ENCODE measurements around the gene MLN. TPM values are rescaled to one million over a fixed set of nuclear protein-coding genes. Genes with fewer than 3 reads are reported as not detected.

The MLN gene
- total and polyA plus RNA-seq, 7 donors: not detected

DNA sequence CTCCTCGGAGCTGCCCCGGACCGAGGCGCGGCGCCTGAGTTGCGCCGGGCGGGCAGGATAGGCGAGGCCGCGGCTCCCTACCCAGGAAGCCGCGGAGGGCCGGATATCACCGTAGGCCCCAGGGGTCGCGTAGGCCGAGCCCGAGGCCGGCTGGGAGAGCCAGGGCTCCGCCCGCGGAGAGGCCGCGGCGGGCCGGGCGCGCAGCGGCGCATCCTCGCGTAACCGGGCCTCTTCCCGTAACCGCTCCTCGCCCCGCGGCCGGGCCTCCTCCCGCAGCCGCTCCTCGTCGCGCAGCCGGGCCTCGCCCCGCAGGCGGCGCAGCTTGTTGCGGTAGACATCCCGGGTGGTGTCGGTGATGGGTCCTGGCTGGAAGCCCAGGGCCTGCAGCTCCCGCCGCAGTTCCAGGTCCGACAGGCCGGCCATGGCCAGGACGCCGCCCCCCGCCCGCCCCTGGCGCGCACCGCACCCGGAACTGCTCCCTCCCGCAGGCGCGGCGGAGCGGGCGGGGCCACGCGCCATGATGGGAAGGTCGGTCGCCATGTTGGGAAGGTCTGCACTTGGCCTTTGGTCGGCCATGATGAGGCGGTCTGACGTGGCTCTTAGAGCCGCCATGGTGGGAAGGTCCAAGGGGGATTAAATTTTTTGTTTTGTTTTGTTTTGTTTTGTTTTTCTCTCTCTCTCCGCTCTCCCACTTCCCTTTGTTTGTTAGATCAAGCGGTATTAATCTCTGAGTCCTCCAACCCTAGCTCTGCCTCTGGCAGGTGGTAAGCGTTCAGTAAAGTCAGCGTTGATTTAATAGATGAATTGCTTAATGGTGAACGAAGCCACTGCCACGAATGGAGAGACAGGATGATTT, 14.9 kb downstream of the MLN start, which contains the start of gene LEMD2:
Gene LEMD2 (minus strand): TSS at position 437 of the 856 bp plus-strand sequence. CDS start 14 bp downstream, at position 423.
- intact Hi-C loops (cut with DNase I): no loop called here
- H3K4me1 ChIP-seq: peaks cover 37% of the 10 kb centered on the region

DNA sequence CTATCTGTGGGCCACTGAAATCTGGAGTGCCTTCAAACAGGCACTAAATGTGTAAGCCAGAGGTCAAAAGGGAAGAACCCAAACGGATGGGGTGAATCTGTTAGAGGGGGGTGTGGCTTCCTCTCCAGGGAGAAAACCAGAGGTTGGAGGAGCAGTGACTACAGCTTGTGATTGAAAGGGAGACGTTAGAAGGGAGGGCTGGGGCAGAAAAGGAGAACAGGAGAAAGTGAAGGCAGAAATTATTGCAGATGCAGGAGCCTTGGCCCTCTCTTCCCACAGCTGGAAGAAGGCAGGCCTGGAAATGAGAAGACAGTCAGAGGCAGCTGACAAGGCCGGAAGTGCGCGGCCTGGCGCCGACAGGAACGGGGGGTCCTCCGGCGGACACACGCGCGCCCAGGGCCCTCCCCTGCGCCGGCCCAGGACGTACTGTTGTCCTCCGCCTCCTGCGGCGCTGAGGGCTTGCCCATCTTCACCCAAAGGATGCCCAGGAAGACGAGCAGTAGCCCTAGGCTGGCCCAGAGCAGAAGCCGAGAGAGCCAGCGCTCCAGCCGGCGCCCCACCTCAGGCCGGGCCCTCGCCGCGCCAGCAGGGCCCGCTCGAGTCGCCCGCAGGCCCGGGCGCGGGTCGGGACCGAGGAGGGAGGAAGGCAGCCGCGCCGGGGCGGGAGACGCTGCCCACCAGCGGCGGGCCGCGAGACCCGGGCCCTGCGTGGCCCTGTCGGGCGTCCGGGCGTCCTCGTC, 15.7 kb downstream of the MLN start:
- ATAC-seq (peak; percentile 77 to 83 (median 81)), DNase-seq (peak; percentile 86 to 92)
- TF ChIP-seq, protein P1, sequence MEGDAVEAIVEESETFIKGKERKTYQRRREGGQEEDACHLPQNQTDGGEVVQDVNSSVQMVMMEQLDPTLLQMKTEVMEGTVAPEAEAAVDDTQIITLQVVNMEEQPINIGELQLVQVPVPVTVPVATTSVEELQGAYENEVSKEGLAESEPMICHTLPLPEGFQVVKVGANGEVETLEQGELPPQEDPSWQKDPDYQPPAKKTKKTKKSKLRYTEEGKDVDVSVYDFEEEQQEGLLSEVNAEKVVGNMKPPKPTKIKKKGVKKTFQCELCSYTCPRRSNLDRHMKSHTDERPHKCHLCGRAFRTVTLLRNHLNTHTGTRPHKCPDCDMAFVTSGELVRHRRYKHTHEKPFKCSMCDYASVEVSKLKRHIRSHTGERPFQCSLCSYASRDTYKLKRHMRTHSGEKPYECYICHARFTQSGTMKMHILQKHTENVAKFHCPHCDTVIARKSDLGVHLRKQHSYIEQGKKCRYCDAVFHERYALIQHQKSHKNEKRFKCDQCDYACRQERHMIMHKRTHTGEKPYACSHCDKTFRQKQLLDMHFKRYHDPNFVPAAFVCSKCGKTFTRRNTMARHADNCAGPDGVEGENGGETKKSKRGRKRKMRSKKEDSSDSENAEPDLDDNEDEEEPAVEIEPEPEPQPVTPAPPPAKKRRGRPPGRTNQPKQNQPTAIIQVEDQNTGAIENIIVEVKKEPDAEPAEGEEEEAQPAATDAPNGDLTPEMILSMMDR (IDR thresholded peaks at IDR 0.05): no peak
- H3K36me3 ChIP-seq (ENCODE audit: insufficient read depth in 1 of 2, low read depth in 1 of 2): peaks cover under 1 to 24% of the 10 kb centered on the region in 2 donors
- WGBS, 3 donors: 0% methylated on average over 36 to 53 of the region's 53 CpGs
- peak overlapping the region; percentile 99 for H3K27ac ChIP-seq
- peak overlapping the region; percentile 92 for H3K4me3 ChIP-seq
- H3K27me3 ChIP-seq (ENCODE audit: insufficient read depth in 3 of 3, low read length in 2 of 3): peaks cover 0 to 5% (median 0%) of the 10 kb centered on the region in 3 donors
- intact Hi-C loops (cut with DNase I): no loop called here
- no peaks in the 10 kb centered on the region for H3K9me3 ChIP-seq
- H3K4me1 ChIP-seq: peaks cover 37% of the 10 kb centered on the region

More for the DNA sequence above, 14.9 kb downstream of the MLN start, which contains the start of gene LEMD2:
- Histone ChIP-seq H3K27me3 (ENCODE audit: insufficient read depth in 3 of 3, low read length in 2 of 3) (peaks cover 0 to 13% (median 3%) of the 10 kb centered on the region in 3 donors), H3K4me3 (peak within 1 kb of the TSS; percentile 92), H3K9me3 (no peaks in the 10 kb centered on the region), H3K27ac (peak within 1 kb of the TSS; percentile 99), H3K36me3 (ENCODE audit: insufficient read depth in 1 of 2, low read depth in 1 of 2) (peaks cover 0 to 16% of the 10 kb centered on the region in 2 donors)
- ATAC-seq: peak; percentile 95 to 97 (median 96)
- WGBS, 3 donors: 4 to 10% (median 5%) methylated on average over 29 to 86 of the region's 86 CpGs
- TF ChIP-seq, protein P1 (IDR thresholded peaks at IDR 0.05): no peak
- peak; percentile 95 to 97 for DNase-seq

DNA sequence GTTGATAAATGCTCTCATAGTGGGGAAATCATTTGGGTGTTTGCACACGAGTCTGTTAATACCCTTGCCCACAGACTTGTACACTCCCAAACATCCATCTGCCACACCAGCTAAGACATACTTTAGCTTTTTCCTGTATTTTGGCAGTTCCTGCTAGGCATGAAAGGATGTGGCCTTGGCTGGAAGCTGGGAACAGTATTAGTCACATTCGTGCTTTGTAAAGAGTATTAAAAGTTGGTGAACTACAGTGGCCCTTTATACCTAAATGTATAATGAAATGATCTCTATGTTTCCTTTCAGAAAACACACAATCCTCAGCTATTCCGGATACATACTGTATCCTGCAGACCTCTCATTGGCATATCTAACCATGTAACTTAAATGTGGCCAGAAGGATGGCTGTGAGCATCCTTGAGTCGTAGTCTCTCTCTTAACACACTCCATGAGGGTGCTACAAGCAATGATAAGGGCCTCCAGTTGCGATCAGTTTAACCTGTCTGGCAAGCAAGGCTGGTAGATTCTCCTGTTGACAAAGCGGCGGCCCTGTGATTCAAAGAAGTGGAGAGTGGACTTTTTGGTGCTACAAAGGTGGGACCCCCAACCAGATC, 16.4 kb downstream of the MLN start:
- peak overlapping the region; percentile 99 for H3K27ac ChIP-seq
- 35 to 43% (median 38%) methylated on average over 7 of the region's 7 CpGs for WGBS, 3 donors
- no peak for ATAC-seq
- peaks cover 4 to 31% of the 10 kb centered on the region in 2 donors for H3K36me3 ChIP-seq (ENCODE audit: insufficient read depth in 1 of 2, low read depth in 1 of 2)
- DNase-seq: no peak
- TF ChIP-seq, protein P1 (IDR thresholded peaks at IDR 0.05): no peak
- no peaks in the 10 kb centered on the region for H3K9me3 ChIP-seq
- intact Hi-C loops (cut with DNase I): no loop called here
- peaks cover 37% of the 10 kb centered on the region for H3K4me1 ChIP-seq
- H3K4me3 ChIP-seq: peak overlapping the region; percentile 92
- no peaks in the 10 kb centered on the region for H3K27me3 ChIP-seq (ENCODE audit: insufficient read depth in 3 of 3, low read length in 2 of 3)

DNA sequence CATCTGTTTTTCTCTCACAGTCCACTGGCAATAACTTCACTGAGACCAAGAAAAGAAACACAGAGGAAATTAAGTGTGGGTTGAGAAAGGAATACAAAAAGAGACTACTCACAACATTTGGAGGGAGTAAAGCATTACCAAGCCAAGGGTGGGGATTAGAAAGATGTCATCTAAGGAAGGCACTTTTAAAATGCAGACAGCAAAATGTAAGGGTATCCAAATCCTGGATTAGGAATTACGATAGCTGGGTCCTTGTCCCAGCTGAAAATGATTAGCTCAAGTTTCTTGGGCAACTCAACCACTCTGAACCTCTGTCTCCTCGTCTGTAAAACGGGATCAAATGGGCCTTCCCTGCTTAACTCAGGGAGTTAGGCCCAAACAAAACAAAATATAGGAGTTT, 17.1 kb downstream of the MLN start:
- TF ChIP-seq, protein P1 (IDR thresholded peaks at IDR 0.05): no peak
- WGBS, 3 donors: 48 to 60% (median 54%) methylated on average over 3 of the region's 3 CpGs
- Histone ChIP-seq H3K4me3 (peak overlapping the region; percentile 92), H3K36me3 (ENCODE audit: insufficient read depth in 1 of 2, low read depth in 1 of 2) (peaks cover 4 to 38% of the 10 kb centered on the region in 2 donors), H3K27ac (peak overlapping the region; percentile 99), H3K4me1 (peaks cover 37% of the 10 kb centered on the region), H3K27me3 (ENCODE audit: insufficient read depth in 3 of 3, low read length in 2 of 3) (no peaks in the 10 kb centered on the region), H3K9me3 (no peaks in the 10 kb centered on the region)
- intact Hi-C loops (cut with DNase I): no loop called here
- no peak for ATAC-seq
- no peak for DNase-seq

Measured in psoas muscle (tissue), 8 donors.